Peyer's patch (tissue), 4 donors: Measurements from ENCODE around the gene AASDHPPT. TPM values are rescaled to one million over a fixed set of nuclear protein-coding genes. Genes with fewer than 3 reads are reported as not detected.

Experiments used
- DNase-seq, 3 donors: peaks; one replicate each; pipeline ENCODE4 v3.0.0-alpha.2; 2017 to 2019
- H3K27ac ChIP-seq, 4 donors: fragments of 200-600 bp; sonication (generic); one replicate each; pipeline ENCODE4 v1.5.1; 2016 to 2019
- H3K27me3 ChIP-seq, 2 donors: fragments of 200-600 bp; sonication (generic); one replicate each; pipeline ENCODE4 v1.5.1; 2019
- H3K36me3 ChIP-seq, 3 donors: fragments of 200-600 bp; sonication (generic); one replicate each; pipeline ENCODE4 v1.5.1; 2016 to 2019
- H3K4me1 ChIP-seq, 4 donors: fragments of 200-600 bp; sonication (generic); one replicate each; pipeline ENCODE4 v1.5.1; 2016 to 2019
- H3K4me3 ChIP-seq, 4 donors: fragments of 200-600 bp; sonication (generic); 1 replicate in 3 of 4; 2 replicates in 1 of 4; pipeline ENCODE4 v1.5.1; 2016 to 2019; ENCODE audit warnings: mild to moderate bottlenecking in 1 of 4
- H3K9me3 ChIP-seq, 4 donors: fragments of 200-600 bp; sonication (generic); one replicate each; pipeline ENCODE4 v1.5.1; 2016 to 2019; ENCODE audit warnings: mild to moderate bottlenecking in 1 of 4
- CTCF ChIP-seq, 6 experiments: fragments of 450-650 bp in 4 of 6; fragments of 200-600 bp in 2 of 6; sonication (generic) in 1 of 6; IDR thresholded peaks; one replicate each; pipeline ENCODE4 v1.5.1; 2017 to 2019; ENCODE audit warnings: antibody characterized with exemption in 6 of 6, mild to moderate bottlenecking in 3 of 6, moderate library complexity in 1 of 6
- POLR2A ChIP-seq, 2 donors: fragments of 450-650 bp; IDR thresholded peaks; one replicate each; pipeline ENCODE4 v1.5.1; 2017; ENCODE audit warnings: antibody characterized with exemption in 2 of 2, mild to moderate bottlenecking in 2 of 2, moderate library complexity in 2 of 2
- total RNA-seq, 4 donors: library from RNA; depleted of rRNA; stranded (reverse); fragments of >200 nt; gene quantifications; one replicate each; pipeline ENCODE4 v1.1.0, GENCODE V29; 2016

The AASDHPPT gene
- total RNA-seq, 4 donors from 2014 or later: 17.9 to 25.6 (median 22.6) TPM

DNA sequence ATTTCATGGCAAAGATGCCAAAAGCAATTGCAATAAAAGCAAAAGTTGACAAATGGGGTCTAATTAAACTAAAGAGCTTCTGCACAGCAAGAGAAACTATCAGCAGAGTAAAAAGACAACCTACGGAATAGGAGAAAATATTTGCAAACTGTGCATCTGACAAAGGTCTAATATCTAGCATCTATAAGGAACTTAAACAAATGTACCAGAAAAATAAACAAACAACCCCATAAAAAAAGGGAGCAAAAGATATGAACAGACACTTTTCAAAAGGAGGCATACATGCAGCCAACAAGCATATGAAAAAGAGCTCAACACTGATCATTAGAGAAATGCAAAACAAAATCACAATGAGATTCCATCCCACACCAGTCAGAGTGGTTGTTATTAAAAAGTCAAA lies 60.3 kb downstream of the AASDHPPT start:
- Histone ChIP-seq H3K27ac (no peak overlapping the region), H3K27me3 (no peaks in the 10 kb centered on the region), H3K36me3 (no peaks in the 10 kb centered on the region), H3K4me1 (no peaks in the 10 kb centered on the region), H3K4me3 (no peak overlapping the region), H3K9me3 (no peaks in the 10 kb centered on the region)
- TF ChIP-seq CTCF (IDR thresholded peaks at IDR 0.05) (no peak), POLR2A (IDR thresholded peaks at IDR 0.05) (no peak)
- no peak for DNase-seq

Other genes with a start within 250 kb of the AASDHPPT start
- gene MSANTD4, start 55.4 kb upstream of the AASDHPPT start, total RNA-seq: 10 to 100 TPM in 3 of 4 donors, 1 to 10 TPM in 1; 6.9 to 79.2 (median 12.8) TPM
- gene KBTBD3, start 315 bp upstream of the AASDHPPT start, total RNA-seq: 10 to 100 TPM in 3 of 4 donors, 1 to 10 TPM in 1; 1.7 to 15.4 (median 11.9) TPM